DMS53 (cell line): ENCODE results near the gene COL20A1.

ENCODE experiments used
- DNase-seq: peaks from one replicate; lab custom pipeline; 2025; lab: John Stamatoyannopoulos, UW

The COL20A1 gene

DNA sequence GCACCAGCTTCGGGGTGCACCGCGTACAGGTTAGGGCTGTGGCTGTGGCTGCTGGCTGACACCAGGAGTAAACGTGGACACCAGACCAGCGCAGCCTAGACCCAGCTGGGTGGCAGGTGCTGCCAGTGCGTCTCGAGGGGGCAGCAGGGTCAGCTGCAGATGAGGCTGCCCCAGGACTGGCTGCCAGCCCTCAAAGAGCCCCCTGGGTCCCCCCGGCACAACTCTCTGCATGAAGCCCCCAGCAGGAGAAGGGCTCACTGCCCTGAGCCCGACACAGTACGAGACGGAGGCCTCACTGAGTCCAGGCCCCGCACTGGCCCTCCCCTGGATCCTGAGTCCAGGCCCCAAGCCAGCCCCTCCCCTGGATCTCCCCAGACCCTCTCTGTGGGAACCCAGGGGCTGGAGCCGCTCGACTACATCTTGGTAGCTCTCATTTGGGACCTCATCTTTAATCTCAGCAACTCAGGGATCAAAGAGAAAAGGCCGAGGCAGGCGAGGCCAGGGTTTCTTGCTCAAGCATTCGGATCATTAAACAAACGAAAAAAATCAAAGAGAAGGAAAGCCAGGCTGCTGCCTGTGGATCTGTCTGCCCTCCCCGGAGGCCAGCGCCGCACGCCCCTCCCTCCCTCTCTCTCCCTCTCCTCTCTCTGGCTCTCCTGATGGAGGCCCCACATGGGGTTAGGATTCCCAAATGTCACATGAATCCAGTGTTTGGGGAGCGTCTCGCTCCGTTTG lies 31.8 kb upstream of the COL20A1 start:
- no peak for DNase-seq

DNA sequence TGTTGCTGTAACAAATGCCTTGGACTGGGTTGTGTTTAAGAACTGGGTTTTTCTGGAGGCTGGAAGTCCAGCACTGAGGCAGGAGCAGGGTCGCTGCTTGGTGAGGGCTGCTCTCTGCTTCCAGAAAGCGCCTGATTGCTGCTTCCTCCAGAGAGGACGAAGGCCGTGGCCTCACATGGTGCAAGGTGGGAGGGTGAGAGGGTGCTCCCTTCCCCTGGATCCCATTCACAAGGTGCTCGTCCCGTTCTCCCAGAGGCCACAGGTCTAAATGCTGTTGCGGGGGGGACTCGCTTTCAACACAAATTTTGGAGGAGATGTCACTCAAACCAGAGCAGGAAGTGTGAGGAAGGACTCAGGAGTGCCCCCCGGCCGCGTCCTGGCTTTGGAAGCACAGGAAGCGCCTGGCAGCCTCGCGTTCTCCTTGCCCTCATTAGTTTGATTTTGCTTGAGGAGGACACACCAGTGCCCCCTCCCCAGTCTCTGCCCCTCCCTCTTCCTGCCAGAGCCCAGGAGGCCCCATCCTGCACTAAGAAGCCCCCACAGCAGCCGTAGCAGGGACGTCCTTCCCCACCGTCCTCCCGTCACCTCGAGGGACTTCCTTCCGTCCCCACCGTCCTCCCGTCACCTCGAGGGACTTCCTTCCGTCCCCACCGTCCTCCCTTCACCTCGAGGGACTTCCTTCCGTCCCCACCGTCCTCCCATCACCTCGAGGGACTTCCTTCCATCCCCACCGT lies 31.0 kb upstream of the COL20A1 start:
- DNase-seq: no peak

DNA sequence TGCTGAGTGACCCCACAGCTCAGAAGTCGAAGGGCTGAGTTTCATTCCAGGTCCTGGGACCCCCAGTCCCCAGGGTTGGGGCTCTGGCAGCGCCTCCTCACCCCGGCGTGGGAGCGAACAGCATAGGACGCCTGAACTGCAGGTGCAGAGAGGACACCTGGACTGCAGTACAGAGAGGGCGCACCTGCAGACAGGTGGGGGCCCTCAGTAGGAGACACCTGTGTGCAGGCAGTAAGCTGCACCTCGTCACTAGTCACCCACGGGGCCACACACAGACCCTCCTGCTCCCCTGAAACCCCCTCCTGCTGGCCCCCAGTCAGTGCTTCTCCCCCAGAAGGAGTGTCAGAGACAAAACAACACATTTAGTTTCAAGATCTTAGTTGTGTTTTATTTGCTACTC lies 30.1 kb upstream of the COL20A1 start:
- DNase-seq: peak; percentile 54

DNA sequence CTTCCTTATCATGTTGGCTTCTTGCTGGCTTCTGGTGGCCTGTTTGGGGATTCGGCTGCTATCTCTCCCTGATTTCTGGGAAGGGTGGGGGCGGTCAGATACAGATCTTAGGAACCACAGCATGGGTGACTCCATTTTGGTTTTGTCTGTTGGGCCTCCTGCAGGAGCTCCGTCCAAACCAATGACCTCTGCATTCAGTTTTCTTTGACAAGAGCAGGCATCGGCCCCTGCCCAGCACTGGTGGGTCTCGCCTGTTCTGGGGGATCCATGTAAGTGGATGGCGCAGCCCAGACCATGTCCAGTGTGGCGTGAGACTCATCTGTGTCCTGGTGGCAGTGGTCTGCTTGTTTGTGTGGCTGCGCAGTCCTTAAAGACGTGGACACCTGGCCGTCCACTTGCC lies 29.0 kb upstream of the COL20A1 start:
- DNase-seq: no peak

DNA sequence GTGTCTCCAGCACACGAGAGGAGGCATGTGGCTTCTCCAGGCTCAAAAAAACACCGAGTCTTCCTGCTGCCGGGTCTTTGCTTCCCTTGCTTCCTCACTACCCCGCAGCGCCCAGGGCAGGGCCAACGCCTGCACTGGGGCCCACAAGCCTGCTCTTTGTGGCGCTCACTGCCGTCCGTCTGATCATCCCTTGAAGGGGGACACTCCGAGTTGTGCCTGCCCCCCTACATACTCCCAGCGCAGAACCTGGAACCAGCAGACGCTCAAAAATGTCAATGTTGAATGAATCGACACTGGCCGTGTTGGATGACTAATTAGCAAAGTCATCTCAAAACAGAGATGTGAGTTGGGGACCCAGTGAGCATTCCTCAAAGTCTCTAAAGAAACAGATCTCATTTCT lies 28.5 kb upstream of the COL20A1 start:
- DNase-seq: no peak

DNA sequence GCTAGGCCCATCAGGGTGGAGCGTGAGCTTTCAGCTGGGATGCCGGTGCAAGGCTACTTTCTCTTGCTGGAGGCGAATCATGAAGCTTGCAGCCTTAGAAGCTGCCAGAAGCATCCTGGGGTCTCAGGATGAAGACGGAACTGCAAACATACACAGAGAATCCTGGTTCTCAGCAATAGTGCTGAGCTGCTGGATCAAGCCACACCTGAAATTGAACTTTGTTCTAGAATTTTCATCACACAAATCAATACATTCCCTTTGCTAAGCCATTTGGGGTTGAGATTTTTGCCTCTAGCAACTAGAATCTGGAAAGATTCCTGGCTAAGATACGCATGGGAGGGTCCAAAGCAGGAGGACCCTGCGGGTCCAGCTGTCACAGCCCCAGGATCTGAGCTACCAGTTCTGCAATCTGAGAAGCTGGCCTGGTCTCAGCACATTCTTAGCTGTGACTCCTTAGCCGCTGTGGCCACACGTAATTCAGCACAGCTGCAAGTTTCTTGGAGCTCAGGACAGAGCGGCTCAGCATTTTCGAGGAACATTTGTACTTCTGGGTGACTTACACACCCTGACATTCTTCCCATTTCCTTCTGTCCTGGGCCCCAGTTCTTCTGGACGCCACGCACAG lies 27.0 kb upstream of the COL20A1 start:
- no peak for DNase-seq

DNA sequence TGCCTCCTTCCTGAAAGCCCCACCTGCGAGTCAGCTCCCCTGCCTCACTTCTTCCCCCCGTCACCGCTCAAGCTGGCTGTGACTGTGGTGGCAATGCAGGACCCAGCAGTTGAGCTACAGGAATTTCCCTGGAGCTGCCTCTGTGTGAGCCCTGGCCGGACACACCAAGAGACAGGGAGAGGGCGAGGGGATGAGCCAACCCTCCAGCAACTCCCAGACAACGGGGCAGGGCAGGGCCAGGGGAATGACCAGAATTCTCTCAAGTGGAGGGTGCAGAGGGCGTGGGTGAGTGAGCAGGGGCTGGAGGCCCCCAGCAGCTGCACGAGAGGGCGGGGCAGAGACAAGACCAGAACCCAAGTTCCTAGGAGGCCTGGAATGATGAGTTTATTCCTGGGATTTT lies 25.3 kb upstream of the COL20A1 start:
- DNase-seq: no peak

DNA sequence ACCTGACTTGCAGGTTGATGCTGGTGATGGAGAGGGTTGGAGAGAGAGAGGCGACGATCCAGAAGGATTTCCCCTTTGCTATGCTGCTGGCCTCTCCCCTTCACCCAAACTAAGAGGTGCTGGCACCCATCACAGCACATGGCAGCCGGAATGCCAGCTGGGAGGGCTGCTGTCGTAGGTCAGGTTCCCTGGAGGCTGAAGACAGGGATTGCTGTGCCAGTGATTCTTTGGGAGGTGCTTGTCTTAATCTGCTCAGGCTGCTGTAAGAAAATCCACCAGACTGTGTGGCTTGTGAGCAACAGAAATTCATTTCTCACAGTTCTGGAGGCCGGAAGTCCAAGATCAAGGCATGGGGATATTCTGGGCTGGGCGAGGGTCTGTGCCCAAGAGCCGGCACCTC lies 24.7 kb upstream of the COL20A1 start:
- DNase-seq: no peak

DNA sequence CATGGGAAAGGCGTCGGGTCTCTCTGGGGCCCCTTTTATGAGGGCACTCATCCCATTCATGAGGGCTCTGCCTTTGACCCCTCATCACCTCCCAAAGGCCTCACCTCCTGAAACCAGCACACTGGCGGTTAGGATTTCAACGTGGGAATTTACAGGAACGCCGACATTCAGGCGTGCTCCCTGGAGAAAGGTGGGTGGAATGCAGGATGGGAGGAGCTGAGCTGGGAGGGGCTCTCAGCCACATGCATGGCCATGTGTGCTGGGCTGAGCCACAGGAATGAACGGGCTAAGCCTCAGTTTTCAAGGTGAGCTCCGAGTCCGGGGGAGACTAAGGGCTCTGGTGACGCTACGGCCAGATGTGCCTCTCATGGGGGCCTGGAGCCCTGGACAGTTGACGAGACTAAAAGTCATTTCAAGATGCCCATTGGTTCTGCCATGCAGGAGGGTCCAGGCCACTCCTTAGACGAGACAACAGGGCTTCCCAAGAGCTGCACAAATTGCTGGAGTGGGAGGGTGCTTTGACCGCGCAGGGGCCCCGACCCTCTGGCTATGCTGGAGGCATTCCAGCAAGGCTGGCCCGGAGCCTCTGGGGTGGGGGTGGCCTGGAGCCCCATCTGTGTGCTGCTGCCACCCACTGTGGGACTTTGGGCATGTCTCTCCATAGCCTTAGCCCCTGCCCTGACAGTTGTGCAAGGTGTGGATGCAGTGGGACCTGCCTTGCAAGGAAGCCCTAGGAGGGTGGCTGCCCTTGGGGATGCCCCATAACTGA lies 24.1 kb upstream of the COL20A1 start:
- no peak for DNase-seq

DNA sequence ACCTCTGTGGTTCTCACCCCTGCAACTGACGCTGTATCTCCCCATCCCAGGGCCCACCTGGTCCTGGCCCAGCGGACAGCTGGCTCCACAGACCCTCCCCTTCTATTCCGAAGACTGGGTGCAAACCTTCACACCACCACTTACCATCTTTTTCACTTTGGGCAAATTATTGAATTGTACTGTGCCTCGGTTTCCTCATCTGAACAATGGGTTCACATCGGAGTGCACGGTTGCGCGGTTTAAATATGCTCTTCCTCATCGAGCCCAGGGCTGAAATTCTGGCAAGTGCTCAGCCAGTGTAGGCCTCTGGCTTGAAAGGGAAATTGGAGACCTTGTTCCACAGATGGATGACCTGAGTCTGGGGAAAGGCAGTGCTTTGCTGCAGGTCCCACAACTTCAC lies 23.3 kb upstream of the COL20A1 start:
- DNase-seq: no peak

DNA sequence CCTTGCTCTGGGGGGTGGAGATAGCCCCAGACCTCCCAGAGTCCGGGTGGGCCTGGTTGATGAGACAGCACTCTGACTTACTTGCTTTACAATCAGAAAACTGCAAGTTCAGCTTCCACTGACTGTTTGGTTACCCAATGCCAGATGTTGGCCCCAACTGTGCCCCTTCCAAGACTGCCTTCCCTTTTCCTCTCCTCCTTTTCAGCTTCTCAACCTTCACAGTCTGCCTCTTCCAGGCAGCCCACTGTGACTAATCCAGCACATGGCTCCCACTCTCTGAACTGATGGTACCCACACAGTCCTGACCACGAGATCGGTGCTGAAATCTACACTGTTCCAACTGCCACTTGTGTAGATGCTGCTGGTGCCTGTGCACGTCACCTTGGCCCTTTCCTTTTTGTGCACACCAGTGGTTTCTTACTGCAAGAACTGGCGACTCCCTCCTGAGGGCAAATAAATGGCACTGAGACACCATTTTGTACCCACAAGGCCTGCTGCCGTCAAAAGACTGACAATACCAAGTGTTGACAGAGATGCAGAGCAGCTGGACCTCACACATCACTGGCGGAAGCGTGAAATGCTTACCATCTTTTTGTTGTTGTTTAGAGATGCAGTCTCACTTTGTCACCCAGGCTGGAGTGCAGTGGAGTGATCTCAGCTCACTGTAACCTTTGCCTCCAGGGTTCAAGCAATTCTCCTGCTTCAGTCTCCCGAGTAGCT lies 22.2 kb upstream of the COL20A1 start:
- DNase-seq: no peak

DNA sequence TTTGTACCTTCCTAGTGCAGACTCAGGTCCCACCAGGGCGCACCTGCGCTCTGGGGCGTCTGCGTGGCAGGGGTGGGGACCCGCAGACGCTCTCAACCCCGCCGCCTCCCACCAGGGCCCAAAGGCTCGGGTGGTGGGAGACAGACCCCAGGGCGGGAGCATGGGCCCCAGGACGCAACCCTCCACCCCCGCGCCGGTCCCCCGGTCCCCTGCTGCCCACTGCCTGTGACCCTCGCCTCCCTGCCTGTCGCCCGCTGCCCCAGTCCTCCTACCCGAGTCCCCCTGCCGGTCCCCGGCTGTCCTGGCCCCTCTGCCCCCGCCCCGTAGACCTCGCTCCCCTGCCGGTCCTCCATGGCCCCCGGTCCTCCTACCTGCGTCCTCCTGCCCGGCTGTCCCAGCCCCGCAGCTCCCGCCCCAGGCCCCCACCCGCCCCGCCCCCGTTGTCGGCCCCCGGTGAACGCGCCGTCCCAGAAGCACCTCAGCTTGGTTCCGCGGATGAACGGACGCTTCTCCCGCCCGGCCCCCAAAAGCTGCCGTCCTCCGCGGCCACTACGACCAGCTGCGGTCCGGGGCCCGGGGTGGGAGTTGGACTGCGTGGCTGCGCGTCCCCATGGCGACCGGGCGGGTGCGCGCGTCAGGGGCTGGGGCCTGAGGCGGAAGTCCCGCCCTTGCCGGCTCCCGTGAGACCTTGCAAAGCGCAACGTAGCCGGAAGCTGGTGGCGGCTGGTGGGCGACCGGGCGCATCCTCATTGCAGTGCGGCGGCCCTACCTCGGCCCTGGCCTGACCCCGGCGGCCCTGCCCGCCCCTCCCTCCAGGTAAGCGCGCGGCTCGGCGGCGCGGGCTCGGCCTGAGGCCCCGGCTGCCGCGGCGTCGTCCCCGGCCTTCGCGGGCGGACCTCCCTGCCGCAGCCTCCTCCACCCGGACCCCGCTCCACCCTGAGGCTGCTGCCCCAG lies 20.6 kb upstream of the COL20A1 start, which contains the start of gene ARFGAP1:
Gene ARFGAP1 (plus strand): TSS at position 709 of the 954 bp plus-strand sequence. CDS start 2,768 bp downstream, outside the sequence.
- DNase-seq: peak; percentile 95

DNA sequence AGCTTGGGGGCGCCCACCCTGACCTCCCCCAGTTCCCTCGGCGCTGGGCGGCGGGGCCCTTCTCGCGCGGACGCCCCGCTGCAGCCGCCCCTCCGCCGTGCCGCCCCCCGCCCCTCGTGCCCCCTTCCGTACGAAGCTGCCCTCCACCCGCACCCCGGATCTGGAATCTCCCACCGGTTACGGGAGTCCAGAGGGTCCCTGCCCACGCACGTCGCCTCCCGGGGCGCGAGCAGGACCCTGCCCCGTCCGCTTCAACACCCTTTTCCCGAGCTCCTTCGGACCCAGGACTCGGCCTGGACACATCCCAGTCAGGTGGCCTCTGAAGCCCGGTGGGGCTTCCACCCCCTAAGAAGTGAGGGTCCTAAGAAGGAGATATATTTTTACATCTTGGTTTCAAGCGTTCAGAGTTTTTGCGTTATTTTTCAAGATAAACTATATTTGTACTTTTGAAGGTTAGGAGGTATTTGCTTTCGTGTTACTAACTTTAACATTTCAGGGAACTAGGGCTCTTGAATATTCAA lies 19.9 kb upstream of the COL20A1 start:
- DNase-seq: peak; percentile 34

DNA sequence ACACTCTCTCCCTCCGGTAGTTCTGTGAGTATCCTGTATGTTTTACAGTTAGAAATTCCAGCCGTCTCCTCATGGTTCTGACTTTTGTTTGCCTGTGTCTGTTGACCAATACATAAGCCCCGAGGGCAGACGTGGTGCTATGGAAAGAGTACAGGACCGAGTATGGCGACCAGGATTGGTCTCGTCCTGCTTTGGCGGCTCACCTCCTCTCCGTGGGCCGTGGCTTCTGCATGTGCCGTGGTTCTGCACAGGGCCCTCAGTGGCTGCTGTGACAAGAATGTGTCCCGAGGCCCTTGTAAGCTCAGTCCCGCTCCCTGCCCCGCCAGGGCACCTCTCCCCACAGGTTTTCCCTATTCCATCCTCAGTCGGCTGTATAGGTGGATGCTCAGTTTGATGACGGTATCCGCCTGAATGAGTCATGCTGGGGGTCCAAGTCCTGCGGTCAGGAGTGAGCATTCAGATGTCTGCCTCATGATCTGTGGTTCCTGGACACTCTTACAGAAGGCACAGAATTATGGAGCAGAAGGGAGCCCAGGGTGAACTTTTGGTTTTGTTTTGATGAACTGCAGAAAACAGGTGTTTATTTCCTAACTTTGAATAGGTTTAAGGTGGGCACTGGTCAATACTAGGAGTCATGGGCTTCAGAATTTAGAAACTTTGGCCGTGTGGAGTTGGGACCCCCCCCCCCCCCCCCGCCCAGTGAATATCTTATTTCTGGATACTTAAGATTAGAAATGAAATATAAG lies 19.2 kb upstream of the COL20A1 start:
- DNase-seq: peak; percentile 65

DNA sequence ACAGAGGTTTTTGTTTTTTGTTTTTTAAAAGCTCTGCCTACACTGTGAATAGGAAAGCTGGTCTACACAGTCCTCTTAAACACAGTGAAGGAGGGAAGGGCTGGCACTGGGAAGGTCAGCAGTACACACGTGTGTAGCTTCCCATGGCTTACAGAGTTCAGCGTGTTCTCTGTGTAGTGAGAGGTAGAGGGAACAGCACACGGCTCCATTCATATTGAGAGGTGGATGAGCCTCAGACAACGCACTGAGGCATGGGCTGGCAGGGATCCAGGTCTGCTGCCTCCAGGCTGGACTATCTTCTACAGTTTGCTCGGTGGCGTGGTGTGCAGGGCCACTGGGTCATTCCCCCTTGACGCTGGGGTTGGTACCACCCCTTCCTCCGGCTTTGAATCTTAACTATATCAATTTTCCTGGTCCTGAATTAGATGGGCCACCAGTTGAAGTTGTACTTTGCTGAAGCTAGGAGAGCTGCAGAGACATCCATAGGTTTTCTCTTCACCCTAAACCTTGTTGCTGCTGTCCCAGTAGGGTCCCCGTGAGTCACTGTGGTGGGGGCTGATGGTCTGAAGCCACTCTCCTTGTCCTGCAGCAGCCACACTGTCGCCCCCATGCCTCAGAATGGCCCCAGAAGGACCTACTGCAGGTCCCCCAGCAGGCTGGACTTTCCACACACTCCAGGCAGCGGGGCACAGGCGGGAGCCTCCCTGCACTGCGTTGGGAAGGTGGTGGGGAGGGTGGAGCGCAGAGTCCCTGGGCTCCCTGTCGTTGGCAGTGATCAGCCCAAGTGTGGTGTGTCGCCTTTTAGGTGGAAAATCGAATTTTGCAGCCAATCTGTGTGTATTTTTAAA lies 18.4 kb upstream of the COL20A1 start:
- no peak for DNase-seq

DNA sequence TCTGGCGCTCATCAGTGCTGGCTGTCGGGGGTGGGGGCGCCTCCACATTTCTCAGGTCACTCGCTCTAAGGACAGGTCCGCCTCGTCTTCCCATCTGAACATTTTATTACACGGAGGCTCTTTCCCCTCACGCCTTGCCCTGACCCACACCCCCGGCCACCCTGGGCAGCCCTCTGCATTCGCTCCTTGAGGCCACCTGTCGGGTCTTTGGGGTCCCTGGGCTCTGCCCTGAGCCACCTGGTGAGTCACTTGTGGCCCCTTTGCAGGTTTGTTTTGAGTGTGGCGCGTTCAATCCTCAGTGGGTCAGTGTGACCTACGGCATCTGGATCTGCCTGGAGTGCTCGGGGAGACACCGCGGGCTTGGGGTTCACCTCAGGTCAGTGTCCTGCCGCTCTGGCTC lies 17.2 kb upstream of the COL20A1 start:
- DNase-seq: no peak

DNA sequence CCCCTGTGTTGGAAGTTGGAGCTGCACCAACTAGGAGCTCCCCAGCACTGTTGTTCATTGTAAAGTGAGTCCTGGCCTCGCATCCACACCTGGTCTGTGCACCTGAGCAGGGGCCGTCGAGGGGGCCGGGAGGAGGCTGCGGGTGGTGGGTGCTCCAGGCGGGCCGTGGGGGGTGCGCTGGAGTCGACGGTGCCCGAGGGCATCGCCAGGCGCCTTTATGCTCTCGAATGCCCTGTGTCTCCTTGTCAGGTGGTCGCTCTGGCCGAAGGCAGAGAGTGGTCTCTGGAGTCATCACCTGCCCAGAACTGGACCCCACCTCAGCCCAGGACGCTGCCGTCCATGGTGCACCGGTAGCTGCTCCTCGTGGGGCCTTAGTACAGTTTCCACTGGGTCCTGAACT lies 16.0 kb upstream of the COL20A1 start:
- no peak for DNase-seq

DNA sequence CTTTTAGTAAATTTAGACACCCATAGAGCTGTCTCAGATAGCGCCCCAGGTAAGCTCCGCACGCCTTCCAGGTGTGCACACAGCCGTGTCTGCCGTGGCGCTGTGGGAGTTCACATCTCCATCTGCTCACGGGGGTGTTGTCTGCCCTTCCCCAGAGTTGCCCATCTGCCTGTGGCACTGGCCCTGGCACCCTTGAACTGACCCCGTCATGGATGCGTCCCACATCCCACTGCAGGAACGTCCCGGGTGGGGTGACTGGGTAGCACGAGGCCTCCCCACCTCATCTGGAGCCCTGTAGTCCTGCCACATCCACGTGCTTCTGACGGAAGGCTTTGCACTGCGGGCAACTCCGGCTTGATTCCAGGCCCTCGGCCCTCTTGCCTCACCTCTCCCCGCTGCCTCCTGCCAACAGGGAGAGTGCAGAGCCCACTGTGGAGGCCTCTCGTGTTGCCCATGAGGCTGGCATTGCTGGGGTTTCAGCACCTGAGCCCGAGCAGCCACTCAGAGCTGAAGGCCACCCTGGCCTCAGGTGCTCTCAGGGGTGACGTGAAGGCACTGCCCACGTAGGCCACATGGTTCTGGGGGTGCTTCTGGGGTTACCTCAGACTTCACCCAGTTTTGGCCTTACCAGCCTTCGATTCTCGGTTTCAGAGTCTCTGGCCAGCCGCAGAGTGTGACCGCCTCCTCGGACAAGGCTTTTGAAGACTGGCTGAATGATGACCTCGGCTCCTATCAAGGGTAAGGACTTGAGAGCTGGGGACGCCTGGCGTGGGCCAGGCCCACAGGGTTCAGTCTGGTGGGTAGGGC lies 15.3 kb upstream of the COL20A1 start:
- DNase-seq: no peak
